SIG-M5 treated with dmso at 0.1 percent for 504 hours (cell line): ENCODE data around the gene IMMT.
"Not testable (repeated sequence)": the region's sequence is repeated elsewhere in the genome, so short reads cannot be mapped to it uniquely, and the experiment has no call there.

Experiments used
- DNase-seq: peaks from one replicate; lab custom pipeline; 2025; ENCODE audit not compliant: unreplicated experiment; lab: John Stamatoyannopoulos, UW

The IMMT gene

GRCh38 chr2:86202336-86202692 is 7.1 kb upstream of the IMMT start:
- no peak for DNase-seq

GRCh38 chr2:86201671-86202335 is 6.5 kb upstream of the IMMT start:
- DNase-seq = no peak

GRCh38 chr2:86200564-86200963 is 5.3 kb upstream of the IMMT start:
- DNase-seq = not testable (repeated sequence)

GRCh38 chr2:86199834-86200177 is 4.5 kb upstream of the IMMT start:
- DNase-seq = no peak

- DNase-seq = peak; percentile 66
Observed at GRCh38 chr2:86195808-86196387, 636 bp upstream of the IMMT start.

GRCh38 chr2:86194751-86195054 is 559 bp downstream of the IMMT start:
- no peak for DNase-seq

GRCh38 chr2:86193901-86194567 is 1.2 kb downstream of the IMMT start:
- peak; percentile 63 for DNase-seq

- no peak for DNase-seq
Observed at GRCh38 chr2:86189782-86190416, 5.4 kb downstream of the IMMT start.

- DNase-seq = no peak
Observed at GRCh38 chr2:86186431-86186830, 8.8 kb downstream of the IMMT start.

- DNase-seq = no peak
Observed at GRCh38 chr2:86185517-86186212, 9.6 kb downstream of the IMMT start.

GRCh38 chr2:86176597-86176996 is 18.7 kb downstream of the IMMT start:
- DNase-seq = no peak

GRCh38 chr2:86175828-86176227 is 19.4 kb downstream of the IMMT start:
- DNase-seq = no peak

GRCh38 chr2:86174445-86174844 is 20.8 kb downstream of the IMMT start:
- no peak for DNase-seq

GRCh38 chr2:86172610-86173009 is 22.7 kb downstream of the IMMT start:
- no peak for DNase-seq

GRCh38 chr2:86171295-86171694 is 24.0 kb downstream of the IMMT start:
- DNase-seq = no peak

GRCh38 chr2:86170449-86170848 is 24.8 kb downstream of the IMMT start:
- DNase-seq = no peak

GRCh38 chr2:86160156-86160952 is 34.9 kb downstream of the IMMT start:
- DNase-seq = no peak

GRCh38 chr2:86158286-86158685 is 37.0 kb downstream of the IMMT start:
- no peak for DNase-seq

GRCh38 chr2:86157009-86157556 is 38.2 kb downstream of the IMMT start:
- no peak for DNase-seq

GRCh38 chr2:86150502-86150901 is 44.8 kb downstream of the IMMT start:
- DNase-seq = no peak

GRCh38 chr2:86147793-86148192 is 47.5 kb downstream of the IMMT start:
- DNase-seq = no peak
